CD8-positive, alpha-beta memory T cell (primary cell): Measurements from ENCODE around the gene PDCD4. TPM values are rescaled to one million over a fixed set of nuclear protein-coding genes. Genes with fewer than 3 reads are reported as not detected.

Experiments used
- polyA plus RNA-seq: library from polyadenylated mRNA; unstranded; fragments of 300-500 nt; fragmentation: Illumina TruSeq; gene quantifications from one replicate; pipeline ENCODE4 v1.2.3, GENCODE V29; 2021
- total RNA-seq, 2 experiments: library from RNA; stranded (reverse); gene quantifications; one replicate each; pipeline ENCODE4 v1.2.3, GENCODE V29; 2021

The PDCD4 gene
- total and polyA plus RNA-seq, 3 experiments from 2014 or later: 88.4 to 540 (median 96.1) TPM

Other genes starting within 250 kb of the PDCD4 start
- gene RBM20, start 227.6 kb upstream of the PDCD4 start, total RNA-seq: under 1 TPM; 0.07 to 0.09 TPM
- not detected for gene RBM20, start 227.6 kb upstream of the PDCD4 start, polyA plus RNA-seq
- gene BBIP1, start 47.3 kb downstream of the PDCD4 start, total RNA-seq: 10 to 100 TPM; 36.4 to 41.1 TPM
- 34.9 TPM for gene BBIP1, start 47.3 kb downstream of the PDCD4 start, polyA plus RNA-seq
- 10 to 100 TPM; 57.4 to 63.1 TPM for gene SHOC2, start 47.7 kb downstream of the PDCD4 start, total RNA-seq
- 57.5 TPM for gene SHOC2, start 47.7 kb downstream of the PDCD4 start, polyA plus RNA-seq
- not detected for gene ADRA2A, start 205.1 kb downstream of the PDCD4 start, total RNA-seq
- gene ADRA2A, start 205.1 kb downstream of the PDCD4 start, polyA plus RNA-seq: not detected